A549 (cell line): ENCODE results near the gene P3H1. TPM values are rescaled to one million over a fixed set of nuclear protein-coding genes. Genes with fewer than 3 reads are reported as not detected.

Source experiments
- ATAC-seq, 2 experiments: fragments of 200-7000 bp in 1 of 2; fragments of >200 bp in 1 of 2; cut with Nextera tagmentation in 1 of 2; cut with Tn5 transposase in 1 of 2; 3 replicates each; pipeline versions ENCODE4 v1.8.0 to v1.9.1; 2018 to 2020; ENCODE audit warnings: mild to moderate bottlenecking in 1 of 2, moderate library complexity in 1 of 2
- CTCF ChIA-PET: fragments of 300-600 bp; sonication (Branson Sonifier 250); formaldehyde crosslinking; extraction: SDS; loops from one replicate; lab custom pipeline; 2021; ENCODE audit warnings: antibody characterized with exemption, inconsistent platforms; lab: Yijun Ruan, JAX
- POLR2A ChIA-PET: fragments of 350-600 bp; formaldehyde crosslinking; extraction: SDS; loops from one replicate; lab custom pipeline; 2021; ENCODE audit warnings: antibody characterized with exemption, inconsistent platforms; lab: Yijun Ruan, JAX
- DNase-seq, 2 experiments: peaks; one replicate each; pipeline versions ENCODE4 v3.0.0 to v3.0.0-alpha.2; 2011 to 2016; ENCODE audit warnings: low read depth in 1 of 2, low spot score in 1 of 2
- FAIRE-seq: peaks from 2 replicates; lab custom pipeline; 2011; peaks lifted over from hg19 to GRCh38; lab: Jason Lieb, UNC
- H3K27ac ChIP-seq, 2 experiments: fragments of >200 bp; sonication (Bioruptor Twin); formaldehyde crosslinking; 3 replicates each; pipeline ENCODE4 v1.5.1; 2016 to 2017
- H3K4me1 ChIP-seq: fragments of >200 bp; sonication (Bioruptor Twin); formaldehyde crosslinking; 3 replicates; pipeline ENCODE4 v1.6.1; 2016
- H3K4me2 ChIP-seq: fragments of >200 bp; sonication (Bioruptor Twin); formaldehyde crosslinking; 3 replicates; pipeline ENCODE4 v1.6.1; 2016
- H3K4me3 ChIP-seq: fragments of >200 bp; sonication (Bioruptor Twin); formaldehyde crosslinking; 3 replicates; pipeline ENCODE4 v1.5.1; 2016
- H3K9me3 ChIP-seq: fragments of >200 bp; sonication (Bioruptor Twin); formaldehyde crosslinking; 3 replicates; pipeline ENCODE4 v1.6.1; 2016
- BCL3 ChIP-seq: fragments of >200 bp; sonication (Bioruptor Twin); formaldehyde crosslinking; IDR thresholded peaks from 3 replicates; pipeline ENCODE4 v1.6.1; 2016
- BHLHE40 ChIP-seq: IDR thresholded peaks from 2 replicates; pipeline ENCODE4 v1.6.1; 2012; ENCODE audit warnings: low read depth, low read length, inconsistent platforms
- CHD2 ChIP-seq: fragments of 150-350 bp; IDR thresholded peaks from 2 replicates; pipeline ENCODE4 v1.6.1; 2014; ENCODE audit warnings: low read length; ENCODE audit not compliant: partially characterized antibody
- EHMT2 ChIP-seq: fragments of 200-600 bp; sonication (generic); IDR thresholded peaks from 2 replicates; pipeline ENCODE4 v1.6.1; 2016; ENCODE audit warnings: antibody characterized with exemption, low read depth, mild to moderate bottlenecking, moderate library complexity
- ESRRA ChIP-seq: fragments of 150-350 bp; IDR thresholded peaks from 2 replicates; pipeline ENCODE4 v1.6.1; 2014; ENCODE audit warnings: mild to moderate bottlenecking, low read length, borderline replicate concordance
- FOSB ChIP-seq: fragments of 250-450 bp; sonication (Bioruptor Pico); IDR thresholded peaks from 2 replicates; pipeline ENCODE4 v1.5.0; 2020; ENCODE audit warnings: mild to moderate bottlenecking, moderate library complexity
- HEYL ChIP-seq: fragments of 250-450 bp; sonication (Bioruptor Pico); IDR thresholded peaks from 2 replicates; pipeline ENCODE4 v1.8.0; 2021; ENCODE audit warnings: mild to moderate bottlenecking, moderate library complexity
- HOXB5 ChIP-seq: fragments of 250-450 bp; sonication (Bioruptor Pico); IDR thresholded peaks from 2 replicates; pipeline ENCODE4 v1.5.0; 2020; ENCODE audit warnings: mild to moderate bottlenecking, moderate library complexity
- KDM1A ChIP-seq: fragments of 200-600 bp; sonication (generic); IDR thresholded peaks from 2 replicates; pipeline ENCODE4 v1.6.1; 2016; ENCODE audit warnings: low read depth, mild to moderate bottlenecking
- KDM5A ChIP-seq: fragments of 200-600 bp; sonication (generic); IDR thresholded peaks from 2 replicates; pipeline ENCODE4 v1.6.1; 2016; ENCODE audit warnings: antibody characterized with exemption, mild to moderate bottlenecking
- MAZ ChIP-seq: fragments of 150-350 bp; IDR thresholded peaks from 2 replicates; pipeline ENCODE4 v1.6.1; 2014; ENCODE audit warnings: antibody characterized with exemption, low read depth, low read length, borderline replicate concordance
- RAD21 ChIP-seq, 2 experiments: fragments of >200 bp in 1 of 2; sonication (Bioruptor Twin) in 1 of 2; formaldehyde crosslinking in 1 of 2; IDR thresholded peaks in 1 of 2; conservative IDR thresholded peaks in 1 of 2; 2 replicates in 1 of 2; 3 replicates in 1 of 2; pipeline ENCODE4 v1.6.1; 2012 to 2018; ENCODE audit warnings: inconsistent platforms in 1 of 2
- SMC3 ChIP-seq: fragments of >200 bp; sonication (Bioruptor Twin); formaldehyde crosslinking; IDR thresholded peaks from 3 replicates; pipeline ENCODE4 v1.6.1; 2018; ENCODE audit warnings: inconsistent platforms
- TFCP2L1 ChIP-seq: fragments of 250-450 bp; sonication (Bioruptor Pico); IDR thresholded peaks from 2 replicates; pipeline ENCODE4 v1.5.0; 2021; ENCODE audit warnings: mild to moderate bottlenecking
- ZC3H11A ChIP-seq: fragments of 450-650 bp; IDR thresholded peaks from 2 replicates; pipeline ENCODE4 v1.6.1; 2014; ENCODE audit warnings: antibody characterized with exemption, mild to moderate bottlenecking
- ZNF302 ChIP-seq: fragments of 250-450 bp; sonication (Bioruptor Pico); IDR thresholded peaks from 2 replicates; pipeline ENCODE4 v1.9.0; 2021; ENCODE audit warnings: inconsistent platforms, mild to moderate bottlenecking, moderate library complexity
- ZSCAN20 ChIP-seq: fragments of 250-450 bp; sonication (Bioruptor Pico); IDR thresholded peaks from 2 replicates; pipeline ENCODE4 v1.8.0; 2022; ENCODE audit warnings: mild to moderate bottlenecking, moderate library complexity
- WGBS: methylation state at CpG from one replicate; pipeline ENCODE4 v1.1.6; 2017; ENCODE audit errors: missing lambda C conversion rate; 5-methylcytosine and 5-hydroxymethylcytosine counted together
- polyA plus RNA-seq, 4 experiments: library from polyadenylated mRNA; depleted of rRNA in 3 of 4; stranded (reverse); fragments of >200 nt; fragmentation: RNase III in 1 of 4; extraction: RNeasy Plus Mini Kit Qiagen cat#74134 plus additional on column Dnase treatment in 1 of 4; gene quantifications; 2 replicates in 3 of 4; 3 replicates in 1 of 4; pipeline ENCODE4 v1.2.3, GENCODE V29; 2011 to 2017
- TF ChIP-seq, protein P1 (sequence below): IDR thresholded peaks from 2 replicates; pipeline ENCODE4 v1.6.1; 2012
- TF ChIP-seq, protein P2 (sequence below): fragments of 450-650 bp; IDR thresholded peaks from 2 replicates; pipeline ENCODE4 v1.6.1; 2014; ENCODE audit warnings: antibody characterized with exemption
- TF ChIP-seq, protein P3 (sequence below): fragments of 150-350 bp; IDR thresholded peaks from 2 replicates; pipeline ENCODE4 v1.6.1; 2014; ENCODE audit warnings: low read depth, mild to moderate bottlenecking, low read length

Gene P3H1
- polyA plus RNA-seq, 2 of the 4 experiments (the other 2 are of a cell fraction): 27.3 to 30.3 TPM

DNA sequence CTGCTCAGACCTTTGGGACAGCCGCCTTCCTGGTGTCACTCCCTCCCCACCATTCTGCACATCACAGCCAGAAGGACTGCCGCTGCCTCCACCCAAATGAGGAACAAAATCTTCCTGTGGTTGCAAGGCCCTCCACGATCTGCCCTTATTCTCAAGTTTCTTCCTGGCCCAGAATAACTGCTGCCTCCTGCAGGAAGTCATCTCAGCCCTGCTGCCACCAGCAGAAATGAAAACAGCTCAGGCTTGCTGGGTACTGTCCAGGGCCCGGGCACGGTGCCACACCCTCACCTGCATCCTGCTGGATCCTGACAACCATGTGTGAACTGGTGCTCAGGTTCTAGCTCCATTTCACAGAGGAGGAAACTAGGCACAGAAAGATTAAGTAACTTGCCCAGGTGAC is 29.6 kb downstream of the P3H1 start:
- H3K4me2 ChIP-seq: no peak overlapping the region
- ATAC-seq (no peak), DNase-seq (no peak), FAIRE-seq (no peak)
- ChIA-PET CTCF (interaction anchor here (0.8 to 2.3 kb wide), 3 partner anchors 8 to 20 kb away, joined by 3 to 11 read pairs (median 3); no protein-coding TSS in a partner anchor), POLR2A (no interaction called here)
- 56% methylated on average over 4 of the region's 5 CpGs for WGBS
- no peaks in the 10 kb centered on the region for H3K4me1 ChIP-seq
- H3K27ac ChIP-seq: no peak overlapping the region
- no peak overlapping the region for H3K4me3 ChIP-seq
- TF ChIP-seq, protein P1, sequence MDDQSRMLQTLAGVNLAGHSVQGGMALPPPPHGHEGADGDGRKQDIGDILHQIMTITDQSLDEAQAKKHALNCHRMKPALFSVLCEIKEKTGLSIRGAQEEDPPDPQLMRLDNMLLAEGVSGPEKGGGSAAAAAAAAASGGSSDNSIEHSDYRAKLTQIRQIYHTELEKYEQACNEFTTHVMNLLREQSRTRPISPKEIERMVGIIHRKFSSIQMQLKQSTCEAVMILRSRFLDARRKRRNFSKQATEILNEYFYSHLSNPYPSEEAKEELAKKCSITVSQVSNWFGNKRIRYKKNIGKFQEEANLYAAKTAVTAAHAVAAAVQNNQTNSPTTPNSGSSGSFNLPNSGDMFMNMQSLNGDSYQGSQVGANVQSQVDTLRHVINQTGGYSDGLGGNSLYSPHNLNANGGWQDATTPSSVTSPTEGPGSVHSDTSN: no peak
- TF ChIP-seq TFCP2L1 (CRISPR knock-in tag) (no peak), KDM5A (no peak), FOSB (CRISPR knock-in tag) (no peak), CHD2 (no peak), BCL3 (no peak), MAZ (no peak), ZSCAN20 (CRISPR knock-in tag) (no peak)
- H3K9me3 ChIP-seq: no peaks in the 10 kb centered on the region

DNA sequence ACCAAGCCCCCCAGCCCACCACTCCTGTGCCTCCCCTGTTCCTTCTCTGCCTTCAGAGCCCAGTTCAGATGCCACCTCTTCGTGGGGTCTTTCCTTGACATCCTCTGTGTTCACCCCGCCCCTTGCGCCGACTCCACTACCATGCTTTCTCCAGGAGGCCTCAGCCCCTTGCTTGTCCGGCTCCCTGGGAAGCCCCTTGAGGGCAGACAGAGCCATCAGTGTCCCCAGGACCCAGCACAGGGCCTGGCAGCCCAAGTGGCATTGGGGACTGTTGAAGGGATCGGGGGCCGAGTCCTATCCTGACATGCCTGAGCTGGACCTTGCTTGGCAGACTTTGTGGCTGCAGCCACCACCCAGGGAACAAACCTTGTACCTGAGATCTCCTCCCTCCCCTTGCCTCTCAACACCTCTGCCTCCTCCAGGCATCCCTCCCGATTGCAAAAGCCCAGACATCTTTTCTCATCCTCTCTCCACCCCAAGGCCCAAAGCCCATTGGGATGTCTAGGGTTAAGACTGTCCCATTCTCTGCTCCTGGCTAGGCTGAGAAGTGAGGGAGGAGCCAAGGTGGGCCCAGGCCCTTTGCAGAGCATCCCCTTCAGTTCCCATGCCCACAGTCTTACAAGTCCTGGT is 30.1 kb downstream of the P3H1 start:
- Histone ChIP-seq H3K27ac (no peak overlapping the region), H3K4me1 (no peaks in the 10 kb centered on the region), H3K4me2 (no peak overlapping the region), H3K4me3 (no peak overlapping the region), H3K9me3 (no peaks in the 10 kb centered on the region)
- WGBS: 95% methylated on average over 7 of the region's 8 CpGs
- FAIRE-seq: no peak
- POLR2A ChIA-PET: no interaction called here
- no peak for ATAC-seq
- CTCF ChIA-PET: interaction anchor here (1.3 to 2.3 kb wide), 2 partner anchors 9 to 29 kb away, joined by 3 to 11 read pairs; no protein-coding TSS in a partner anchor
- no peak for TF ChIP-seq ZC3H11A
- TF ChIP-seq, protein P2, sequence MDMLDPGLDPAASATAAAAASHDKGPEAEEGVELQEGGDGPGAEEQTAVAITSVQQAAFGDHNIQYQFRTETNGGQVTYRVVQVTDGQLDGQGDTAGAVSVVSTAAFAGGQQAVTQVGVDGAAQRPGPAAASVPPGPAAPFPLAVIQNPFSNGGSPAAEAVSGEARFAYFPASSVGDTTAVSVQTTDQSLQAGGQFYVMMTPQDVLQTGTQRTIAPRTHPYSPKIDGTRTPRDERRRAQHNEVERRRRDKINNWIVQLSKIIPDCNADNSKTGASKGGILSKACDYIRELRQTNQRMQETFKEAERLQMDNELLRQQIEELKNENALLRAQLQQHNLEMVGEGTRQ: no peak
- TF ChIP-seq HEYL (CRISPR knock-in tag): no peak
- no peak for TF ChIP-seq KDM1A
- TF ChIP-seq KDM5A: no peak
- no peak for TF ChIP-seq BHLHE40
- TF ChIP-seq SMC3: no peak
- no peak for TF ChIP-seq ESRRA
- no peak for TF ChIP-seq ZNF302 (CRISPR knock-in tag)
- TF ChIP-seq, protein P3, sequence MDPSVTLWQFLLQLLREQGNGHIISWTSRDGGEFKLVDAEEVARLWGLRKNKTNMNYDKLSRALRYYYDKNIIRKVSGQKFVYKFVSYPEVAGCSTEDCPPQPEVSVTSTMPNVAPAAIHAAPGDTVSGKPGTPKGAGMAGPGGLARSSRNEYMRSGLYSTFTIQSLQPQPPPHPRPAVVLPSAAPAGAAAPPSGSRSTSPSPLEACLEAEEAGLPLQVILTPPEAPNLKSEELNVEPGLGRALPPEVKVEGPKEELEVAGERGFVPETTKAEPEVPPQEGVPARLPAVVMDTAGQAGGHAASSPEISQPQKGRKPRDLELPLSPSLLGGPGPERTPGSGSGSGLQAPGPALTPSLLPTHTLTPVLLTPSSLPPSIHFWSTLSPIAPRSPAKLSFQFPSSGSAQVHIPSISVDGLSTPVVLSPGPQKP: no peak
- TF ChIP-seq HOXB5 (CRISPR knock-in tag): no peak
- no peak for TF ChIP-seq RAD21 (conservative IDR thresholded peaks at IDR 0.05 in 1 of 2, IDR thresholded peaks at IDR 0.05 in 1 of 2)
- TF ChIP-seq CHD2: no peak
- no peak for TF ChIP-seq EHMT2
- TF ChIP-seq, all 56 proteins: peak for 0
- no peak for DNase-seq
